LoVo (cell line): Measurements from ENCODE around the gene RBM4.
A peak's percentile ranks its signal among the peaks of the same experiment; 100 is the strongest.
"Not testable (repeated sequence)": the region's sequence is repeated elsewhere in the genome, so short reads cannot be mapped to it uniquely, and the experiment has no call there.

Experiments
- DNase-seq: peaks from one replicate; pipeline ENCODE4 v3.0.0-alpha.2; 2016; ENCODE audit warnings: low spot score

The RBM4 gene

DNA sequence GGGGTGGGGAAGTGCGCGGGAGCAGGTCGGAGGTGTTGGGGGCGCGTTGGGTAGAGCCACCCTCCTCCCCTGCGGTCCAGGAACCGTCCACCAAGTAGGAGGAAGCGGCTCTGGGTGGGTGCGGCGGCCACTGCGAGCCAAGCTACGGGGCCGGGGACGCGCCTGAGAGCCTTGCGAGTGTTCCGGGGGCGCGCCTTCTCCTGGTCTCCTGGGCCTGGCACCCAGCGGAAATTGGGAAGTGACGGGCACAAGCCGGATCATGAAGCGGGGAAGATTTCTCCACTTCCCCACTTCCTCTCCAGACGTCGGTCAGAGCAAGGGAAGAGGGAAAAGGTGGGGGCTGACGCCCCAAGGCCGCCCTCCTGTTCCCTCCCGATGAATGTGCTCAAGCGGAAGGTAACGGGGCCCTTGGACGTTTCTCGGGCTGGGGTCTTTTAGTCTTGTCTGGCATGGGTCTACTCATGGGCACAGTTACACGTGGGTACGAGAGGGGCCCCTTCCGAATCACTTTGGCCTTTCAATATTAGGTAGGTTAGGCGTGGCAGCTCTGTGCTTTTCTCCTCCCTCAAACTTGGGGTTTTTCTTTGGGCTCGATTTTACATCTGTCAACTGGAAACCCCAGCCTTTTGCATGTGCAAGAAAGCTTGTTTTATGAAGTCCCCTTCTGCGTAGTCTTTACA is 21.2 kb upstream of the RBM4 start:
- no peak for DNase-seq

- no peak for DNase-seq
These were observed 19.4 kb upstream of the RBM4 start for GRCh38 chr11:66619080-66619554.

- DNase-seq: no peak
These were observed 14.1 kb upstream of the RBM4 start for GRCh38 chr11:66624450-66624849.

DNA sequence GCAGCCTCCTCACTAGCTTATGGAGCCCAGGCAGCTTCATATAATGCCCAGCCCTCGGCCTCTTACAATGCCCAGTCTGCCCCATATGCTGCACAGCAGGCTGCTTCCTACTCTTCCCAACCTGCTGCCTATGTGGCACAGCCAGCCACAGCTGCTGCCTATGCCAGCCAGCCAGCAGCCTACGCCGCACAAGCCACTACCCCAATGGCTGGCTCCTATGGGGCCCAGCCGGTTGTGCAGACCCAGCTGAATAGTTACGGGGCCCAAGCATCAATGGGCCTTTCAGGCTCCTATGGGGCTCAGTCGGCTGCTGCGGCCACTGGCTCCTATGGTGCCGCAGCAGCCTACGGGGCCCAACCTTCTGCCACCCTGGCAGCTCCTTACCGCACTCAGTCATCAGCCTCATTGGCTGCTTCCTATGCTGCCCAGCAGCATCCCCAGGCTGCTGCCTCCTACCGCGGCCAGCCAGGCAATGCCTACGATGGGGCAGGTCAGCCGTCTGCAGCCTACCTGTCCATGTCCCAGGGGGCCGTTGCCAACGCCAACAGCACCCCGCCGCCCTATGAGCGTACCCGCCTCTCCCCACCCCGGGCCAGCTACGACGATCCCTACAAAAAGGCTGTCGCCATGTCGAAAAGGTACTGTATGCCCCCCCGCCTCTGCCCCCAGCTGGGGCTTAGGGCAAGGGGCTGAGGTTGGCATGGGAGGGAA is 13.3 kb upstream of the RBM4 start:
- DNase-seq: no peak

GRCh38 chr11:66625752-66626149 is 12.8 kb upstream of the RBM4 start:
- no peak for DNase-seq

- no peak for DNase-seq
These were observed 12.1 kb upstream of the RBM4 start for GRCh38 chr11:66626382-66626781.

GRCh38 chr11:66626926-66627325 is 11.6 kb upstream of the RBM4 start:
- no peak for DNase-seq

GRCh38 chr11:66628061-66628603 is 10.4 kb upstream of the RBM4 start:
- DNase-seq: no peak

DNA sequence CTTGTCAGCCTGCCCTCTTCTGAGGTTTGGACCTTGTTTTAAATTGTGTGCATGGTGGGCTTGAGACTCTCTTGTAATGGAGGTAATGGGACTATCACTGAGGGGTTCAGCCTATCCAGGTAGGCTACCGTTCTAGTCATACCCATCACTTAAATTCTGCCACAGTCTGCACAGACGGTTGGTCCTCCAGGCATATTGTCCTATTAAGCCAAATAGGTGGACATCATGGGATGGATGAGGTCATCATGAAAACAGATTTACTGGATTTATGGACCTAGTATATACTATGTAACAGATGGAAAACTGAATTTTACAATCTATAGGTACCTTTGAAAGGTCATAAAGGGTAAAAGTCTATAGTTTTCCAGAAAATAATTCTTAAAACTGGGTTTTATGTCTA is 9.1 kb upstream of the RBM4 start:
- DNase-seq: no peak

DNA sequence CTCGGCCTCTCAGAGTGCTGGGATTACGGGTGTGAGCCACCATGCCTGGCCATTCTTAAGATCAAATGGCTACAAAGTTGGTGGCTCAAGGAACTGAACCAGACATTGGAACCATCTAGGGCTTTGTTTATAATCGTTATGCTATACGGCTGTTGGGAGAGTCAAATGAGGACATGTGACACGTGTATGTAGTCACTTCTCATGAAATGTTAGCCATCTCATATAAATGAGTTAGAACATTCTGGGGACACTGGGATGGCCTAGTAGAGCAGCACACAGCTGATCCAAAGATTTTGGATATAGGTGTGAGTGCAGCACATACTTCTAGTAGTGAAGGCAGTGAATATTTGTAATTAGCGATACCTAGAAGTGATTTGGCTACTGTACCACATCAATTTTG is 6.6 kb upstream of the RBM4 start:
- DNase-seq: no peak

- DNase-seq: no peak
These were observed 5.6 kb upstream of the RBM4 start for GRCh38 chr11:66632952-66633351.

GRCh38 chr11:66636411-66636810 is 2.1 kb upstream of the RBM4 start:
- DNase-seq: no peak

GRCh38 chr11:66637557-66638176 is 836 bp upstream of the RBM4 start:
- peak; percentile 21 for DNase-seq

DNA sequence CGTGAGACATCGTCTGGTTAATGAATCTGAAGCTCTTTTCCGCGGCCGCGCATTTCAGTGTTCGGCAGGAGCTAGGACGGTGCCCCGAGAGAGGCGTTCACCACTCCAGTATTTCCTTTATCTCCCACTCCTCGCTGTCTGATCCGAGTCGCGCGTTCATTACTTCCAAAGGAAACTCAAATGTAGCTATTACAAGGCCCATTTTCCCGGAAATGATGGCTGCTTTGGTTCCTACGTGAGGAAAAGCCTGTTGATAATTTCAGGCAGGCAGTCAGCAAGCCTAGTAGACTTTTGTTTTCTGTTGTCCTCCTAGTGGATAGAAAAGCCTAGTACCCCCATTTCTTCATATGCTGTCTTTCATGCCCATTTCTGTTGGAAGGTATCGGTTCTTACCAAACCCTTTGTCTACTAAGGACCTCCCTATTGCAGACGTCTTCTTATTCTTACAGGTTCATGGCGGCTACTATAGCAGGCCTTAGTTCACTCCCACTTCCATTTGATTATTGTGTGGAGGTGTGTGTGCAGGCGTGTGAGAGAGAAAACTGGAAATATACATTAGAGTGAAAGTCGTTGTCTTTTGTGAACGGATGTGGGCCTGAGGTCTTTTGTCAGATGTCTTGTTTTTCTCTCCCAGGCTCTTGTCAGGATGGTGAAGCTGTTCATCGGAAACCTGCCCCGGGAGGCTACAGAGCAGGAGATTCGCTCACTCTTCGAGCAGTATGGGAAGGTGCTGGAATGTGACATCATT is 737 bp downstream of the RBM4 start:
- DNase-seq: peak; percentile 2

DNA sequence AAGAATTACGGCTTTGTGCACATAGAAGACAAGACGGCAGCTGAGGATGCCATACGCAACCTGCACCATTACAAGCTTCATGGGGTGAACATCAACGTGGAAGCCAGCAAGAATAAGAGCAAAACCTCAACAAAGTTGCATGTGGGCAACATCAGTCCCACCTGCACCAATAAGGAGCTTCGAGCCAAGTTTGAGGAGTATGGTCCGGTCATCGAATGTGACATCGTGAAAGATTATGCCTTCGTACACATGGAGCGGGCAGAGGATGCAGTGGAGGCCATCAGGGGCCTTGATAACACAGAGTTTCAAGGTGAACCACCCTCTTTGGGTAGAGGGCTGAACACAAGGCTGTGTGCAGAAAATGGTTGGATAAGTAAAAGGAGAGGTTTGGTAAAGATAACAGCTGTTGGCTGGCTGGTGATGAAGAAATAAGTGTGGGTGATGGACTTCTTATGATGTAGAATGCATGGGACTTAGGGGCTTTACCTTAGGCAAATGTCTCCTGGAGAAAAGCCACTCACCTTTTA is 1.4 kb downstream of the RBM4 start:
- DNase-seq: not testable (repeated sequence)

DNA sequence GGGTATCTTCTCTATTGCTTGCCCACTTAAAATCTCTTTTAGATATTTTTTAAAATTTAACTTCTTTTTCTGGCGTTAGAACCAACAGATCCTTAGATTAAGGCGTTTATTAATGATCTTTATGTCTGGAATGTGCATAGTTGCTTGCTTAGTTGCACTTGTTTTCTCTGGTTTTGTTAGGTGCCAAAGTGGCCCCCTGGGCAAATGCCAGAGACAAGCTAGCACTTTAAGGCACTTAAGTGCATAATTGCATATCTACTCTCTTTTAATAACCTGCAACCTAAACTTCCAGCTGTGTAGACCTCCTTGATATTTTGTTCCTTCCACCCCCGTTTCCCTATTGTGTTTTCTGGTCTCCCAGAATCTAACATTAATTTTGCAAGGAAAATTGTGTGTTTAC is 3.3 kb downstream of the RBM4 start:
- no peak for DNase-seq

- no peak for DNase-seq
These were observed 5.4 kb downstream of the RBM4 start for GRCh38 chr11:66643745-66644437.

GRCh38 chr11:66646828-66647227 is 8.3 kb downstream of the RBM4 start:
- no peak for DNase-seq

GRCh38 chr11:66649903-66650302 is 11.4 kb downstream of the RBM4 start:
- no peak for DNase-seq

GRCh38 chr11:66651016-66651415 is 12.5 kb downstream of the RBM4 start:
- DNase-seq: no peak

- no peak for DNase-seq
These were observed 14.1 kb downstream of the RBM4 start for GRCh38 chr11:66652651-66653050.
